Sciatic nerve (tissue), 2 donors: ENCODE results near the gene ATP6AP1. TPM values are rescaled to one million over a fixed set of nuclear protein-coding genes. Genes with fewer than 3 reads are reported as not detected.
A peak's percentile ranks its signal among the peaks of the same experiment; 100 is the strongest.

Experiments
- ATAC-seq: fragments of 200-7000 bp; cut with Tn5 transposase; one replicate; pipeline ENCODE4 v1.9.1; 2020; ENCODE audit warnings: mild to moderate bottlenecking, moderate library complexity
- DNase-seq: peaks from one replicate; pipeline ENCODE4 v3.0.0-alpha.2; 2020; ENCODE audit warnings: low spot score
- intact Hi-C: fragments of 100-400 bp; cut with DNase I; formaldehyde crosslinking; loops from one replicate; pipeline ENCODE4 v1.14.2; 2022
- microRNA-seq: library from miRNA; unstranded; fragments of <30 nt; microRNA quantifications from one replicate; pipeline ENCODE4 v1.2.0, GENCODE V29; 2020
- total RNA-seq: library from RNA; stranded (reverse); fragmentation: NEBNext Ultra II Directional; extraction: Animal tissue kit (Norgen Biotek cat#: 25700); gene quantifications from one replicate; pipeline ENCODE4 v1.2.1, GENCODE V29; 2021
- donor health status: DM: no; HTN: no; CAD: no.
- donor health status: DM: no; HTN: no; CAD: no.

ATP6AP1 gene
- total RNA-seq, 1 donor from 2014 or later: 59.1 TPM

DNA sequence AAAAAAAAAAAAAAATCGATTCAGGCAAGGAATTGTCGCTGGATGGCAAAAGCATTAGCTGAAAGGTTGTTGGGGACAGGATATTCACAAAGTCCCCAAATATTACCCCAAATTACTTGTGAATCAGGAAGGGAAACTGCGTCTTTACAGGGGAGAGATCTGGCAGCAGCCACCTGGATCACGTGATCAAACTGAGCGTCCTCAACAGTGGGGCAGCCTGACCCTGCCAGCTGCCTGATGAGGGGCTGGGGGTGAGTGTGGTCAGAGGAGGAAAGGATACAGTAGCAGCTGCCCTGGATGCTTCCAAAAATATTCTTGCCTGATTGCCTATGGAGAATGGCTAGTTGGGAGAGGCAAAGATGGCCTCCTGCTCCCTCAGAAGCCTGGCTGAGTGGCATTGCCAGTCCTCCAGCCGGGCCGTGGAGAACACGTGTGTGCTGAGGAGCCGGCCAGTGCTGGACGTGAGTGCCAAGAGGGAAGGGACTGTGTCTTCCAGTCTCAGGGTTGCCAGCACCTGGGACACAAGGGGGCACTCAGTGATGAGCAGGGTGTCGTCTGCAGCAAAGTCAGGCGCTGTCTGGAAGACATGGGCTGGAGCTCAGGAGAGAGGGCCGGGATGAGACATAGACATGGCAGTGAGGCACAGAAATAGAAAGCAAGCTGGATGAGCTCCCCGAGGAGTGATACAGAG lies 53.6 kb downstream of the ATP6AP1 start:
- intact Hi-C loops: no loop called here
- no peak for ATAC-seq
- DNase-seq: peak; percentile 55

DNA sequence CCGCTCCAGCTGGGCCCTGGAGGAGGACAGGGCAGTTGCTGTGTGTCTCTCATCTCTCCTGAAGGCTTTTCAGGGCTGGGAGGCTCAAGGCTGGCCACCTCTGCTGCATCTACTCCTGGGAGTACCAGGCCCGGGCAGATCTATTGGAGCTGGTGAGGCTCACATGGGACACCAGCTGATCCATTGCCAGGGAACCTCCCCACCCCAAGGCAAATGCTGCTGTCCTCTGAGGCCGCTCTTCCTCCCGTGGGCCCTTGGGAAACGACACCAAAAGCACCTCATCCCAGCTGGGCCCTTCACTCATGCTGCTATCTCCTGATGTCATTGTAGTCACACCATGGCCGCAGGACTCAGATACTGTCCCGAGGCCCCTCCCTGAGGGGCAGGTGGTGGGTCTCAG lies 54.3 kb downstream of the ATP6AP1 start:
- DNase-seq: peak; percentile 46
- ATAC-seq: no peak
- intact Hi-C loops: no loop called here

DNA sequence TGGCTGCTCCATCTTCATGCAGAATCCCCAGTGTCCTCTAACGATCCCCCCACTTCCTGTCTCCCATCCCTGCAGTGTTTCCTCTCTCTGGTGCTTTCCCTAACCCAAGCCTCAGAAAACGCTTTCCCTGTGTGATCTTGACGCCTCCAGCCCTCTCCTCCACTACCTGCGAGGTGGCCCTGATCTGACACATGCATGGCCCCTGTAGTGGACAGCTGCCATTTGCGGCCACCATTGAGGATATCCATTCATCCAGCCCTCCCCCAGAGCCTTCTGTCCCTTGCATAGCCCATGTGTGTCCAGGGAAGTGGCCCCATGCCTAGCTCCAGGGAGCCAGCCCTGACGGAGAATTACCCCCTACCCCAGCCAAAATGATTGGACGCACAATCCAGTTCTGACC lies 54.8 kb downstream of the ATP6AP1 start:
- ATAC-seq (no peak), DNase-seq (no peak)
- intact Hi-C loops: no loop called here

DNA sequence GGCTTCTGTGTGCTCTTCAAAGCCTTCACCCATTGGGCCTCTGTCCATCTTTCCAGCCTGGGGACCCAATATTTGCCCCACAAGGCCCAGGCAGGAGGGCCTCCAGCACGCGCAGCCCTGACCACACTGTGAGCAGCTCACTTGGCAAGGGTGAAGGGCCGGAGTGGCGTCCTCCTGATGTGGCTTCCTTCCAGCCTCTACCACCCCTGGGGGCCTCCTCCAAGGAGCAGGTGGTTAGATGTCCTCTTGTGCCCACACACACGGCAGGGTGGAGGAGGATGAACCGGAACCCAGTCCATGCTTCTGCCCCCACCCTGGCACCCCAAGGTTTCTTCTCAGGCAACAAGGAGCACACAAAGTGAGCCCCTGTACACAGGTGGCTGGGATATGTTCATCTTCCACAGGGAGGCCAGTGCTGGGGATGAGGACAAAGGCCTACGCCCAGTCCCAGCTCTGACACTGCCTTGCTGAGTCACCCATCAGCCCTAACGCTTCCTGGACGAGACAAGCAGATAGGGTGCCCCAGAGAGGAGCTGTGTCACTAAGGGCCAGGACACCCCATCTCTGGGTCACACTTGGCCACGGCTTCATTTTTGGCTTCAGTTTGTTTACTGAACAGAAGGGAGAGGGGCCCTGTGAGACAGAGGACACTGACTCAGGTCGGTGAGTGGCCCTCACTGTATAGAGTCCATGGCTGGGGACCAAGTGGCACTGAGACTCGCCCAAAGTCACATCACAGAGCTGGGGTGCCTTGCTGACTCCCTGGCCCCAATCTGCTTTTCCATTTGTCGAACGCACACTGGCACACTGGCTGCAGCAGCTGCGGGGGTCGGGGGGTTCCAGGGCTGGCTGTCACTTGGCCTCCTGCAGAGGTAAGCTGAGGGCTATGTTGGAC lies 56.0 kb downstream of the ATP6AP1 start:
- no peak for ATAC-seq
- intact Hi-C loops: no loop called here
- peak; percentile 54 for DNase-seq

DNA sequence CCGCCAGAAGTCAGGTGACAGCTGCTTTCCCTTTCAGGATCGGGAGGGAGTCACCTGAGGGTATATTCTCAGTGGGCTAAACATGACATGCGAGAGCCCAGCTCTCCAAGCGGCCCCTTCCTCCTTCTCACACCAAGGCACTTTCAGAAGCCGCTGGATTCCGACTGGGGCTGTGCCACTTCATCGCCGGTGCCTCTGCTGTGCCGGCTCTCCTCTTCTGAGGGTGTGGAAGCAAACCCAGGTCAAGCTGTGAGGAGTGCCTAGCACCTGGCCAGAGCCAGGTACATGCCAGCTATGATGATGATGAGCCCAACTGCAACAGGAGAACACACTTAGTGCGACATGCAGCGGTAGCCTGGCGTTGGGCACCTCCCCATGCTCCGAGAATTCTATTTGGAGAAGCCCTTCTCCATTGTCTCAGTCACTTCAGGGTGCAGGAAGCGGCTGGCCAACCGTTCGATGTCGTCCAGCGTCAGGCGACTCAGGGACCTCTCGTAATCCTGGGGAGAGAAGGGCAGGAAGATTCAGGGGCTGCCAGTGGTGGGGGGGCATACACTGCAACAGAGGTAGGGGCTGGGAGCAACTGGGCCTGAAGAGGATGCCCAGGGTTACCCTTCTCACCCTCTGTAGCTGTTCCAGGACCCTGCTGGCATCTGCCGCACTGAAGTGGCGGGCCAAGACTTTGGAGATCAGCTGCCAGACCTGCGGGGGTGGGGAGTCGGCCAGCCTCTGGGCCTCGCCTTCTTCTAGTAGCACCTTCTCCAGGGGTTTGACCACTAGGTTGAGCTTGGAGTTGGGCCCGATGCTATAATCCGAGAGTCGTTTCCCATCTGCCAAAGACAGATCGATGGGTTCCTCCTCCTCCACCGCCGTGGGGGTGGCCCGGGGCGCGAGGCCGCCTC lies 56.9 kb downstream of the ATP6AP1 start:
- DNase-seq (peak; percentile 64), ATAC-seq (no peak)
- intact Hi-C loops: no loop called here

DNA sequence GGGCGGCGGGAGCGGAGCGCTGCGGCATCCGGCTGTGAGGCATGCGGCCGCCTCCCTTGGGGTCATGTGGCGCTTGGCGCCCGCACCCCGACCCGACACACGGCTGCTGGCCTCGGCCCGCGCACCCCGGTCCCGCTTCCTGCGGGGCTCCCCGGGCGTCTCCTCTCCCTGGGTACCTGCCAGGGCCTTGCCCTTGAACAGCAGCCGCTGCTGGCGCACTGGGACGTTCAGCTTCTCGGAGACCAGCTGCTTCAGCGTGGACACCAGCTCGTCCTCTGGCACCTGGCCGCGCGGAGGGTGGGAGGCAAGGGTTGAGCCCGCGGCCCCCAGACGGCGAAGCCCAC lies 57.5 kb downstream of the ATP6AP1 start:
- peak; percentile 70 for DNase-seq
- intact Hi-C loops: no loop called here
- ATAC-seq: no peak

Small RNAs within 50 kb of the gene (microRNA-seq; reads per million reads assigned to microRNA genes)
- gene MIR6858: not detected

Other genes with a start within 250 kb of the ATP6AP1 start
- gene OPN1MW, start 246.1 kb upstream of the ATP6AP1 start, total RNA-seq: not detected
- not detected for gene OPN1MW2, start 208.9 kb upstream of the ATP6AP1 start, total RNA-seq
- gene OPN1MW3, start 171.1 kb upstream of the ATP6AP1 start, total RNA-seq: not detected
- not detected for gene TEX28, start 133.6 kb upstream of the ATP6AP1 start, total RNA-seq
- 0.18 TPM for gene TKTL1, start 132.9 kb upstream of the ATP6AP1 start, total RNA-seq
- 1,228 TPM for gene FLNA, start 54.0 kb upstream of the ATP6AP1 start, total RNA-seq
- gene EMD, start 49.4 kb upstream of the ATP6AP1 start, total RNA-seq: 61.5 TPM
- 2,095 TPM for gene RPL10, start 30.3 kb upstream of the ATP6AP1 start, total RNA-seq
- gene DNASE1L1, start 19.4 kb upstream of the ATP6AP1 start, total RNA-seq: 18.4 TPM
- 56.7 TPM for gene TAFAZZIN, start 17.1 kb upstream of the ATP6AP1 start, total RNA-seq
- gene GDI1, start 8.5 kb downstream of the ATP6AP1 start, total RNA-seq: 177 TPM
- gene FAM50A, start 15.5 kb downstream of the ATP6AP1 start, total RNA-seq: 51.1 TPM
- gene PLXNA3, start 29.6 kb downstream of the ATP6AP1 start, total RNA-seq: 73.0 TPM
- gene LAGE3, start 50.6 kb downstream of the ATP6AP1 start, total RNA-seq: 10.6 TPM
- gene UBL4A, start 57.9 kb downstream of the ATP6AP1 start, total RNA-seq: 29.4 TPM
- gene SLC10A3, start 62.0 kb downstream of the ATP6AP1 start, total RNA-seq: 17.7 TPM
- 40.3 TPM for gene FAM3A, start 87.6 kb downstream of the ATP6AP1 start, total RNA-seq
- 50.4 TPM for gene G6PD, start 118.2 kb downstream of the ATP6AP1 start, total RNA-seq
- gene IKBKG, start 118.9 kb downstream of the ATP6AP1 start, total RNA-seq: 25.2 TPM
- not detected for gene CTAG1A, start 156.5 kb downstream of the ATP6AP1 start, total RNA-seq
- gene CTAG1B, start 190.6 kb downstream of the ATP6AP1 start, total RNA-seq: not detected
- not detected for gene CTAG2, start 224.9 kb downstream of the ATP6AP1 start, total RNA-seq